GM23338 (cell line): ENCODE data around the gene TOM1. TPM values are rescaled to one million over a fixed set of nuclear protein-coding genes. Genes with fewer than 3 reads are reported as not detected.

Source experiments
- ATAC-seq: fragments of 200-7000 bp; cut with Tn5 transposase; 3 replicates; pipeline ENCODE4 v1.9.1; 2020
- DNase-seq: peaks from one replicate; pipeline ENCODE4 v3.0.0-alpha.2; 2015; ENCODE audit warnings: low spot score
- H2AFZ ChIP-seq: fragments of 200-600 bp; sonication (generic); 2 replicates; pipeline ENCODE4 v1.8.0; 2016; ENCODE audit warnings: antibody characterized with exemption, mild to moderate bottlenecking, moderate library complexity
- H3F3A ChIP-seq: fragments of 200-600 bp; sonication (generic); replicated peaks from 2 replicates; pipeline ENCODE4 v1.8.0; 2017; ENCODE audit warnings: antibody characterized with exemption, mixed run types, low read depth
- H3K27ac ChIP-seq: fragments of 200-600 bp; sonication (generic); 2 replicates; pipeline ENCODE4 v1.6.1; 2016; ENCODE audit warnings: low read depth
- H3K27me3 ChIP-seq: fragments of 200-600 bp; sonication (generic); 2 replicates; pipeline ENCODE4 v1.8.0; 2016; ENCODE audit warnings: mild to moderate bottlenecking, mixed run types, moderate library complexity; ENCODE audit not compliant: insufficient read depth
- H3K36me3 ChIP-seq: fragments of 200-600 bp; sonication (generic); 2 replicates; pipeline ENCODE4 v1.8.0; 2016; ENCODE audit warnings: mild to moderate bottlenecking; ENCODE audit not compliant: insufficient read depth
- H3K4me1 ChIP-seq: fragments of 200-600 bp; sonication (generic); 2 replicates; pipeline ENCODE4 v1.8.0; 2016; ENCODE audit warnings: mild to moderate bottlenecking, moderate library complexity; ENCODE audit not compliant: insufficient read depth
- H3K4me2 ChIP-seq: fragments of 200-600 bp; sonication (generic); 2 replicates; pipeline ENCODE4 v1.7.1; 2017; ENCODE audit warnings: mixed run types
- H3K4me3 ChIP-seq: fragments of 200-600 bp; sonication (generic); 2 replicates; pipeline ENCODE4 v1.6.1; 2016; ENCODE audit warnings: mixed run types
- H3K79me2 ChIP-seq: fragments of 200-600 bp; sonication (generic); replicated peaks from 2 replicates; pipeline ENCODE4 v1.8.0; 2017; ENCODE audit warnings: mild to moderate bottlenecking; ENCODE audit not compliant: insufficient read depth
- H3K9me2 ChIP-seq: fragments of 200-600 bp; sonication (generic); 2 replicates; pipeline ENCODE4 v1.8.0; 2017; ENCODE audit not compliant: insufficient read depth
- H4K20me1 ChIP-seq: fragments of 200-600 bp; sonication (generic); replicated peaks from 2 replicates; pipeline ENCODE4 v1.8.0; 2017; ENCODE audit warnings: mild to moderate bottlenecking; ENCODE audit not compliant: insufficient read depth
- H3K27ac Mint-ChIP-seq: 2 replicates; pipeline ENCODE4 v1.8.0; 2020; ENCODE audit warnings: inconsistent platforms, mild to moderate bottlenecking, moderate library complexity, mixed read lengths
- H3K27me3 Mint-ChIP-seq: 3 replicates; pipeline ENCODE4 v1.8.0; 2022; ENCODE audit warnings: low read depth, mild to moderate bottlenecking, moderate library complexity, mixed read lengths, inconsistent platforms; ENCODE audit not compliant: insufficient read depth, poor library complexity
- H3K36me3 Mint-ChIP-seq: 3 replicates; pipeline ENCODE4 v1.8.0; 2021; ENCODE audit warnings: low read depth, mild to moderate bottlenecking, inconsistent platforms, moderate library complexity, mixed read lengths
- H3K4me1 Mint-ChIP-seq: 3 replicates; pipeline ENCODE4 v1.8.0; 2020; ENCODE audit warnings: mild to moderate bottlenecking, inconsistent platforms, mixed read lengths
- H3K4me3 Mint-ChIP-seq: 3 replicates; pipeline ENCODE4 v1.8.0; 2021; ENCODE audit warnings: moderate library complexity, mild to moderate bottlenecking, inconsistent platforms, mixed read lengths
- H3K9me3 Mint-ChIP-seq: 3 replicates; pipeline ENCODE4 v1.8.0; 2020; ENCODE audit warnings: moderate library complexity, mild to moderate bottlenecking, inconsistent platforms, mixed read lengths
- CREB1 ChIP-seq: fragments of 250-450 bp; sonication (Bioruptor Pico); IDR thresholded peaks from 2 replicates; pipeline ENCODE4 v1.5.0; 2020; ENCODE audit warnings: low read depth, mild to moderate bottlenecking, moderate library complexity
- EZH2 ChIP-seq: fragments of 200-600 bp; sonication (generic); IDR thresholded peaks from one replicate; pipeline ENCODE4 v1.8.0; 2017; ENCODE audit warnings: antibody characterized with exemption, mild to moderate bottlenecking, low read depth; ENCODE audit not compliant: unreplicated experiment
- EZH2phosphoT487 ChIP-seq: fragments of 200-600 bp; sonication (generic); IDR thresholded peaks from one replicate; pipeline ENCODE4 v1.8.1; 2018; ENCODE audit warnings: antibody characterized with exemption; ENCODE audit not compliant: unreplicated experiment
- JUNB ChIP-seq: IDR thresholded peaks from one replicate; pipeline ENCODE4 v1.6.1; 2016; ENCODE audit warnings: antibody characterized with exemption; ENCODE audit not compliant: unreplicated experiment
- ZNF114 ChIP-seq: fragments of 250-450 bp; sonication (Bioruptor Pico); IDR thresholded peaks from 2 replicates; pipeline ENCODE4 v1.5.0; 2020; ENCODE audit warnings: mild to moderate bottlenecking, moderate library complexity
- ZNF462 ChIP-seq: fragments of 250-450 bp; sonication (Bioruptor Pico); IDR thresholded peaks from 2 replicates; pipeline ENCODE4 v1.5.0; 2020; ENCODE audit warnings: mild to moderate bottlenecking, moderate library complexity
- polyA plus RNA-seq: library from polyadenylated mRNA; unstranded; fragments of >200 nt; fragmentation: Nextera tagmentation; extraction: Ambion mirVana; gene quantifications from 2 replicates; pipeline ENCODE4 v1.2.1, GENCODE V29; 2016
- total RNA-seq: library from RNA; depleted of rRNA; stranded (reverse); fragments of >200 nt; shearing (Covaris generic); gene quantifications from 2 replicates; pipeline ENCODE4 v1.2.3, GENCODE V29; 2014
- TF ChIP-seq, protein P1 (sequence below): IDR thresholded peaks from 2 replicates; pipeline ENCODE4 v1.6.1; 2016; ENCODE audit warnings: antibody characterized with exemption
- TF ChIP-seq, protein P2 (sequence below): IDR thresholded peaks from one replicate; pipeline ENCODE4 v1.6.1; 2018; ENCODE audit warnings: antibody characterized with exemption; ENCODE audit not compliant: unreplicated experiment

TOM1 gene
- total and polyA plus RNA-seq, 2 experiments from 2014 or later: 10.9 to 17.8 TPM

GRCh38 chr22:35384975-35385588 lies 85.4 kb downstream of the TOM1 start:
- Histone ChIP-seq H3K27ac (no peak overlapping the region), H4K20me1 (no peaks in the 10 kb centered on the region), H3F3A (peaks cover 13% of the 10 kb centered on the region; the same call in 1 of the 2 replicates), H3K9me2 (no peaks in the 10 kb centered on the region), H3K4me3 (no peak overlapping the region), H2AFZ (no peak overlapping the region), H3K36me3 (no peaks in the 10 kb centered on the region), H3K79me2 (peaks cover 11% of the 10 kb centered on the region), H3K27me3 (no peaks in the 10 kb centered on the region), H3K4me2 (no peak overlapping the region), H3K4me1 (peaks cover 23% of the 10 kb centered on the region)
- Mint-ChIP-seq H3K4me1 (peaks cover 17% of the 10 kb centered on the region), H3K4me3 (no peak overlapping the region), H3K36me3 (peaks cover 56% of the 10 kb centered on the region), H3K27me3 (peaks cover 5% of the 10 kb centered on the region), H3K27ac (no peak overlapping the region), H3K9me3 (no peaks in the 10 kb centered on the region)
- DNase-seq (no peak), ATAC-seq (no peak)
- TF ChIP-seq ZNF462 (CRISPR knock-in tag) (no peak), CREB1 (CRISPR knock-in tag) (no peak), EZH2phosphoT487 (no peak), ZNF114 (CRISPR knock-in tag) (no peak), EZH2 (no peak), JUNB (no peak)
- TF ChIP-seq, protein P1, sequence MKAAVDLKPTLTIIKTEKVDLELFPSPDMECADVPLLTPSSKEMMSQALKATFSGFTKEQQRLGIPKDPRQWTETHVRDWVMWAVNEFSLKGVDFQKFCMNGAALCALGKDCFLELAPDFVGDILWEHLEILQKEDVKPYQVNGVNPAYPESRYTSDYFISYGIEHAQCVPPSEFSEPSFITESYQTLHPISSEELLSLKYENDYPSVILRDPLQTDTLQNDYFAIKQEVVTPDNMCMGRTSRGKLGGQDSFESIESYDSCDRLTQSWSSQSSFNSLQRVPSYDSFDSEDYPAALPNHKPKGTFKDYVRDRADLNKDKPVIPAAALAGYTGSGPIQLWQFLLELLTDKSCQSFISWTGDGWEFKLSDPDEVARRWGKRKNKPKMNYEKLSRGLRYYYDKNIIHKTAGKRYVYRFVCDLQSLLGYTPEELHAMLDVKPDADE: no peak
- TF ChIP-seq, protein P2, sequence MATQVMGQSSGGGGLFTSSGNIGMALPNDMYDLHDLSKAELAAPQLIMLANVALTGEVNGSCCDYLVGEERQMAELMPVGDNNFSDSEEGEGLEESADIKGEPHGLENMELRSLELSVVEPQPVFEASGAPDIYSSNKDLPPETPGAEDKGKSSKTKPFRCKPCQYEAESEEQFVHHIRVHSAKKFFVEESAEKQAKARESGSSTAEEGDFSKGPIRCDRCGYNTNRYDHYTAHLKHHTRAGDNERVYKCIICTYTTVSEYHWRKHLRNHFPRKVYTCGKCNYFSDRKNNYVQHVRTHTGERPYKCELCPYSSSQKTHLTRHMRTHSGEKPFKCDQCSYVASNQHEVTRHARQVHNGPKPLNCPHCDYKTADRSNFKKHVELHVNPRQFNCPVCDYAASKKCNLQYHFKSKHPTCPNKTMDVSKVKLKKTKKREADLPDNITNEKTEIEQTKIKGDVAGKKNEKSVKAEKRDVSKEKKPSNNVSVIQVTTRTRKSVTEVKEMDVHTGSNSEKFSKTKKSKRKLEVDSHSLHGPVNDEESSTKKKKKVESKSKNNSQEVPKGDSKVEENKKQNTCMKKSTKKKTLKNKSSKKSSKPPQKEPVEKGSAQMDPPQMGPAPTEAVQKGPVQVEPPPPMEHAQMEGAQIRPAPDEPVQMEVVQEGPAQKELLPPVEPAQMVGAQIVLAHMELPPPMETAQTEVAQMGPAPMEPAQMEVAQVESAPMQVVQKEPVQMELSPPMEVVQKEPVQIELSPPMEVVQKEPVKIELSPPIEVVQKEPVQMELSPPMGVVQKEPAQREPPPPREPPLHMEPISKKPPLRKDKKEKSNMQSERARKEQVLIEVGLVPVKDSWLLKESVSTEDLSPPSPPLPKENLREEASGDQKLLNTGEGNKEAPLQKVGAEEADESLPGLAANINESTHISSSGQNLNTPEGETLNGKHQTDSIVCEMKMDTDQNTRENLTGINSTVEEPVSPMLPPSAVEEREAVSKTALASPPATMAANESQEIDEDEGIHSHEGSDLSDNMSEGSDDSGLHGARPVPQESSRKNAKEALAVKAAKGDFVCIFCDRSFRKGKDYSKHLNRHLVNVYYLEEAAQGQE: no peak
